T47D (cell line): ENCODE results near the gene UBE2D2.
"Not testable (repeated sequence)": the region's sequence is repeated elsewhere in the genome, so short reads cannot be mapped to it uniquely, and the experiment has no call there.

Experiments used
- DNase-seq, 2 experiments: peaks; one replicate each; pipeline versions ENCODE4 v3.0.0 to v3.0.0-alpha.2; 2011 to 2012; ENCODE audit warnings: low read depth in 1 of 2, low spot score in 1 of 2
- JUND ChIP-seq: IDR thresholded peaks from 2 replicates; pipeline ENCODE4 v1.6.1; 2012; ENCODE audit warnings: low read depth
- in situ Hi-C: cut with HindIII; loops from 2 replicates; pipeline ENCODE4 v1.10.0; 2016; ENCODE audit warnings: low sequenced_read_pairs, low pct_unique_long_range_greater_than_20kb

The UBE2D2 gene

GRCh38 chr5:139565411-139566305, 4.5 kb downstream of the UBE2D2 start:
- TF ChIP-seq JUND: no peak
- in situ Hi-C loops: no loop called here
- no peak for DNase-seq

GRCh38 chr5:139566611-139567010, 5.5 kb downstream of the UBE2D2 start:
- DNase-seq: no peak
- no peak for TF ChIP-seq JUND
- in situ Hi-C loops: no loop called here

- peak in 1 of 2 experiments; percentile 51 for DNase-seq
- TF ChIP-seq JUND: no peak
- in situ Hi-C loops: no loop called here
These were observed 8.3 kb downstream of the UBE2D2 start for GRCh38 chr5:139569270-139569955.

DNA sequence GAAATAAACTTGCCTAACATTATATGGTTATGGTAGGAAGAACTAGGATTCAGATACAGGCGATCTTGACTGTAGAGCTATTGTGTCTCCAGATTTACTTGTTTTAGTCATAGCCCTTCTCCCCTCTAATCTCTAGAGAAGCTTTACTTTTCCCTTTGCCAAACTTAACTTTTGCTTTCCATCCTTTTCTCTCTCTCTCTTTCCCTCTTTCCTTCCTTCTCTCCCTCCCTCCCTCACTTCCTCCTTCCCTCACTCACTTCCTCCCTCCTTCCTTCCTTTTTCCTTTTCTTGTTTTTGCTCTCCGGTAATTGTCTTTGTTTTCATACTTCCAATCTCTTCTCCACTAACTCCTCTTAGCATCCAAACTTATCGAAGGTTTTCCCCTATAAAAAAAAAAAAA, 10.4 kb downstream of the UBE2D2 start:
- no peak for DNase-seq
- no peak for TF ChIP-seq JUND
- in situ Hi-C loops: no loop called here

- TF ChIP-seq JUND: no peak
- DNase-seq: no peak
- in situ Hi-C loops: no loop called here
These were observed 10.8 kb downstream of the UBE2D2 start for GRCh38 chr5:139571966-139572365.

DNA sequence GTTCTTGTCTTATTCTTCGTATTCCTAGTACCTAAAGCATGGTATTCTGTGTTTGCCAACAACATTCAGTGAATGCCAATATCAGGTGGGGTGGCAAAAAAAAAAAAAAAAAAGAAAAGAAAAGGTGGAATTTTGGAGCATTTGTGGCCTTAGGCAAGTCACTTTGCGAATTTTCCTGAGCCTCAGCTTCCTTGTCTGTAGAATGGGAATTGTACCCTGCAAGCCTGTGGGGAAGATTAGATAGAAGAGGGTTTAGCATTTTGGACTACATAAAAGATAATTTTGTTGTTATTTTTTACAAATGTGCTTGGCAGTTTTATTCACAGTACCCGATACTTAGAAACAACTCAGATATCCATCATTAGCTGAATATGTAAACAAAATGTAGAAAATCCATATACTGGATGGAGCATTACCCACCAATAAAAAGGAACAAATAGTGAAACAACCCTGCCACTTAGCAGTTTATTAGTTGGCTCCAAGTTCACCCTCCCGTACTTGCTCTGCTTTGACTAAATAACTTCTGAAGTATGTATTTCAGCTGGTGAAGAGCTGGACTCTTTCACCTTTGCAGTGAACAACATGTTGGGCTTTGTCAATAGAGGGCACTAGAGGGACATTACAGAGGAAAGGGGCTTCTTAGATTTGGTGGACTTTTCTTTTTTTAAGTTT, 13.6 kb downstream of the UBE2D2 start:
- in situ Hi-C loops: no loop called here
- peak in 1 of 2 experiments; percentile 46 for DNase-seq
- no peak for TF ChIP-seq JUND

GRCh38 chr5:139575313-139575646, 14.1 kb downstream of the UBE2D2 start:
- TF ChIP-seq JUND: no peak
- in situ Hi-C loops: no loop called here
- DNase-seq: no peak

GRCh38 chr5:139575751-139576150, 14.6 kb downstream of the UBE2D2 start:
- in situ Hi-C loops: no loop called here
- TF ChIP-seq JUND: no peak
- DNase-seq: no peak

DNA sequence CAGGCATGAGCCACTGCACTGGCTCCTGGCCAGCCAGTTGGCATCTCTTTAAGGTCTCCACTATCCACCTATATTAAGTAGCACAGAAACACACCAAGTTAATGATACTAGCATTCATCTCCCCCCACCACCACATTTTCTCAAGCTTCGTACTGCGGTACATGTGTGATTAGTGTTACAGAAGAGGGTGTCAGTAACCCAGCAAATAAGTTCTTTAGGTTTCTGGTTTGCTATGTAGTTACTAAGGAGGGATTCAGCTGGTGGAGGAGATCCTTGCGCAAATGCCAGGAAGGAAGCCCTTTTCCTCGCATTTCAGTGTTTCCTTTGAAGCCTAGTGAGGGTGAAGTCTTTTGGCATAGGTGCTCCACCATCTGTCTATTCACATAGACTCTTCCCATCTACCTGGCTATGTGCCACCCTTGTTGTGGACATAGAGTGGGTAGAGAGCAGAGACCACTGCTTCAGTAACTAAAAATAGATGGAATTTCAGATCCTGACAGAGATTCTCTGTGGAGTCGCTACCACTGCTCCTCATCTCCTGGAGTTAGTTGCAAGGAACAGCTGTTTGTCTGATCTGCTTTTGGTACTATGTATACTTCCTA, 16.7 kb downstream of the UBE2D2 start:
- no peak for TF ChIP-seq JUND
- no peak for DNase-seq
- in situ Hi-C loops: no loop called here

DNA sequence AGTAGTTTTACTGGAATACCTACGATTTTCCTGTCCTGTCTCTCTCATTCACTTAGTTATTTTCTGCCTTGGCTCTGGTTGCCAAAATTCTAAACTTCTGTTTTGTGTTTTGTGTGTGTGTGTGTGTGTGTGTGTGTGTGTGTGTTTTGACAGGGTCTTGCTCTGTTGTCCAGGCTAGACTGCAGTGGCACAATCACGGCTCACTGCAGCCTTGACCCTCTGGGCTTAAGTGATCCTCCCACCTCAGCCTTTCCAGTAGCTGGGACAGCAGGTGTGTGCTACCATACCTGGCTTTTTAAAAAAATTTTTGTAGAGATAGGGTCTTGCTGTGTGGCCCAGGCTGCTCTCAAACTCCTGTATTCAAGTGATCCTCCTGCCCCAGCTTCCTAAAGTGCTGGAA, 17.2 kb downstream of the UBE2D2 start:
- in situ Hi-C loops: no loop called here
- no peak for DNase-seq
- no peak for TF ChIP-seq JUND

DNA sequence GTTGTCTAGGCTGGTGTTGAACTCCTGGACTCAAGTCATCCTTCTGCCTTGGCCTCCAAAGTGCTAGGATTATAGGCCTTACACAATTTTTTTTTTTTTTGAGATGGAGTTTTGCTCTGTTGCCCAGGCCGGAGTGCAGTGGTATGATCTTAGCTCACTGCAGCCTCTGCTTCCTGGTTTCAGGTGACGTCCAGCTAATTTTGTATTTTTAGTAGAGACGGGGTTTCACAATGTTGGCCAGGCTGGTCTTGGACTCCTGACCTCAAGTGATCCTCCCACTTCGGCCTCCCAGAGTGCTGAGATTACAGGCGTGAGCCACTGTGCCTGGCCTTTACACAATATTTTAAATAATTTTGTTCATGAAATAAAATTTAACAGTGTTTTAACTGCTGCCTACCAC, 21.0 kb downstream of the UBE2D2 start:
- in situ Hi-C loops, DNase-seq: not testable (repeated sequence)

- TF ChIP-seq JUND: no peak
- no peak for DNase-seq
- in situ Hi-C loops: no loop called here
These were observed 23.0 kb downstream of the UBE2D2 start for GRCh38 chr5:139584137-139584536.

- in situ Hi-C loops, DNase-seq: not testable (repeated sequence)
These were observed 27.0 kb downstream of the UBE2D2 start for GRCh38 chr5:139588116-139588515.
